Erythroblast (primary cell): Measurements from ENCODE around the gene SLC37A4.
A peak's percentile ranks its signal among the peaks of the same experiment; 100 is the strongest.

Experiments used
- GATA1 ChIP-seq: IDR thresholded peaks from 2 replicates; pipeline ENCODE4 v1.6.1; 2011; ENCODE audit warnings: low read depth, mild to moderate bottlenecking, control low read depth, low read length, moderate library complexity
- POLR2A ChIP-seq: IDR thresholded peaks from 2 replicates; pipeline ENCODE4 v1.6.1; 2011; ENCODE audit warnings: mild to moderate bottlenecking, low read length

DNA sequence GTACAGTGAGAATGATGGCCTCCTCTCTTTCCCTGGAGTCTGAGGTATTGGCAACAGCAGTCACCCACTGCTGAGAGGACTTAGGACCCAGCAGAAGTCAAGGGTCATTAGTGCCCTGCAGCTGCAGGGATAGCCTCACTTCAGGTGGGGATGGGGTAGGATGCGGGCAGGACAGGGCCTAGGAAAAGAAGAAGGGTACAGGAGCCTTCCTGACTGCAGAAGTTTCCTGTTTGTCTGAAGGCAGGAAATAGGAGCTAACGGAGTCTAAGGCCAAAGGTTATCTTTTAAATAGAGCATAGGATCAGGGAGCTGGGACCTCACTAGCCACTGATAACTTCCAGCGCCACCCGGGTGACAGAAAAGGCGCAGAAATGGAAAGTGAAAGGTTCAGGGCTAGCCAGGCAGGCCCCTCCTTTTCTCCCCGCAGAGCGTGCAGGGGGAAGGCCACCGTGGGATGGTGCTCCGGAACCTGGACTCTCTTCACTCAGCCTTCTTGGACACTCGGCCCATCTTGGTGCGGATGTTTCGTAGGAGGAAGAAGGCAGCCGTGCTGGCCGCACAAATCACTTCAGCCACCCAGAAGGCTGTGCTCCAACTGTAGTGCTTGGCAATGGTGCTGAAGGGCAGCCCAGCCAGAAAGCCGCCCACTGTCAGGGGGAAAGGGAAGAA, 6.1 kb downstream of the SLC37A4 start:
- TF ChIP-seq POLR2A = peak; percentile 25
- TF ChIP-seq GATA1 = no peak
